PFSK-1 (cell line): Measurements from ENCODE around the gene STRIP1.
A peak's percentile ranks its signal among the peaks of the same experiment; 100 is the strongest.

Experiments used
- FOXP2 ChIP-seq: optimal IDR thresholded peaks from 2 replicates; pipeline ENCODE3; 2011; ENCODE audit warnings: borderline replicate concordance, control low read depth, inconsistent platforms; ENCODE audit not compliant: insufficient read depth; ENCODE audit errors: extremely low read length, extremely low read depth
- POLR2AphosphoS5 ChIP-seq: IDR thresholded peaks from 2 replicates; pipeline ENCODE4 v1.6.1; 2012; ENCODE audit warnings: low read depth, mild to moderate bottlenecking, control low read depth, low read length, moderate library complexity
- REST ChIP-seq, 2 experiments: IDR thresholded peaks; 2 replicates each; pipeline versions ENCODE4 v1.6.1 to v1.8.0; 2011 to 2012; ENCODE audit warnings: low read depth in 2 of 2, low read length in 2 of 2, control low read depth in 1 of 2, inconsistent platforms in 1 of 2, mild to moderate bottlenecking in 1 of 2, moderate library complexity in 1 of 2; ENCODE audit not compliant: insufficient read depth in 1 of 2
- SIN3A ChIP-seq: IDR thresholded peaks from 2 replicates; pipeline ENCODE4 v1.6.1; 2012; ENCODE audit warnings: mild to moderate bottlenecking, low read length, moderate library complexity, borderline replicate concordance; ENCODE audit not compliant: insufficient read depth
- TAF1 ChIP-seq: IDR thresholded peaks from 2 replicates; pipeline ENCODE4 v1.6.1; 2012; ENCODE audit warnings: low read length, control low read depth, borderline replicate concordance; ENCODE audit not compliant: insufficient read depth

The STRIP1 gene

GRCh38 chr1:110059133-110059863 lies 24.9 kb downstream of the STRIP1 start:
- TF ChIP-seq SIN3A (no peak), REST (IDR thresholded peaks at IDR 0.05; ENCODE audit: insufficient read depth in 1 of 2, low read depth in 2 of 2, low read length in 2 of 2) (no peak), FOXP2 (no peak), TAF1 (no peak), POLR2AphosphoS5 (no peak)

- TF ChIP-seq SIN3A = no peak
- TF ChIP-seq TAF1 = no peak
- no peak for TF ChIP-seq FOXP2
- 0 out of 4 replicates have a peak, but pooled peaks of 1 of the 2 experiments have one; percentile 17 for TF ChIP-seq REST (IDR thresholded peaks at IDR 0.05; ENCODE audit: insufficient read depth in 1 of 2, low read depth in 2 of 2, low read length in 2 of 2)
- 0 out of 2 replicates have a peak, but pooled peaks have one; percentile 29 for TF ChIP-seq POLR2AphosphoS5
These were observed 25.7 kb downstream of the STRIP1 start for GRCh38 chr1:110060034-110060661.

- TF ChIP-seq REST (IDR thresholded peaks at IDR 0.05; ENCODE audit: insufficient read depth in 1 of 2, low read depth in 2 of 2, low read length in 2 of 2) (no peak), FOXP2 (no peak), SIN3A (no peak), TAF1 (no peak), POLR2AphosphoS5 (no peak)
These were observed 26.2 kb downstream of the STRIP1 start for GRCh38 chr1:110060662-110061060.

GRCh38 chr1:110061341-110061740 lies 26.9 kb downstream of the STRIP1 start:
- TF ChIP-seq SIN3A (no peak), REST (IDR thresholded peaks at IDR 0.05; ENCODE audit: insufficient read depth in 1 of 2, low read depth in 2 of 2, low read length in 2 of 2) (no peak), TAF1 (no peak), POLR2AphosphoS5 (no peak), FOXP2 (no peak)
